HG02610 (cell line): ENCODE data around the gene LIM2.

Experiments
- ATAC-seq: cut with Tn5 transposase; IDR thresholded peaks from one replicate; pipeline ENCODE4 v1.9.1; 2021; ENCODE audit warnings: mild to moderate bottlenecking, moderate library complexity; ENCODE audit not compliant: unreplicated experiment

Gene LIM2

GRCh38 chr19:51366389-51367254 is 21.2 kb downstream of the LIM2 start:
- peak; percentile 48 for ATAC-seq

GRCh38 chr19:51365965-51366388 is 21.8 kb downstream of the LIM2 start, which contains the start of gene ETFB:
TSS of gene ETFB (minus strand) at chr19:51366388. CDS start at chr19:51366326, 62 bp downstream.
- ATAC-seq, result no peak

- ATAC-seq, result no peak
These were observed 22.4 kb downstream of the LIM2 start for GRCh38 chr19:51365211-51365964.

GRCh38 chr19:51364200-51365106 is 23.3 kb downstream of the LIM2 start:
- no peak for ATAC-seq

- no peak for ATAC-seq
These were observed 26.5 kb downstream of the LIM2 start for GRCh38 chr19:51361239-51361638.

- no peak for ATAC-seq
These were observed 28.5 kb downstream of the LIM2 start for GRCh38 chr19:51359294-51359693.

GRCh38 chr19:51357952-51358351 is 29.8 kb downstream of the LIM2 start:
- no peak for ATAC-seq

- ATAC-seq, result no peak
These were observed 31.5 kb downstream of the LIM2 start for GRCh38 chr19:51356159-51356801.

GRCh38 chr19:51354742-51355148 is 33.0 kb downstream of the LIM2 start:
- ATAC-seq, result no peak

- ATAC-seq, result no peak
These were observed 33.6 kb downstream of the LIM2 start for GRCh38 chr19:51354103-51354741.

GRCh38 chr19:51352783-51353360 is 34.9 kb downstream of the LIM2 start:
- no peak for ATAC-seq

- no peak for ATAC-seq
These were observed 36.3 kb downstream of the LIM2 start for GRCh38 chr19:51351266-51351990.

- no peak for ATAC-seq
These were observed 40.4 kb downstream of the LIM2 start for GRCh38 chr19:51347209-51347928.

GRCh38 chr19:51346742-51347141 is 41.0 kb downstream of the LIM2 start:
- no peak for ATAC-seq

GRCh38 chr19:51345076-51345620 is 42.6 kb downstream of the LIM2 start:
- ATAC-seq, result no peak

- no peak for ATAC-seq
These were observed 44.9 kb downstream of the LIM2 start for GRCh38 chr19:51342631-51343569.
